Stimulated activated CD8-positive, alpha-beta memory T cell treated with anti-CD3 and anti-CD28 coated beads, Interleukin-12 subunit alpha, Interleukin-12 subunit beta, amount 100 ng/mL, for 24 hours (primary cell): ENCODE measurements around the gene SEMA3E.

Experiments
- DNase-seq: peaks from one replicate; pipeline ENCODE4 v3.0.0-alpha.2; 2020; ENCODE audit errors: extremely low read depth

Gene SEMA3E

GRCh38 chr7:83640731-83641537, 8.0 kb downstream of the SEMA3E start:
- no peak for DNase-seq

- DNase-seq = no peak
Observed at GRCh38 chr7:83640240-83640639, 8.7 kb downstream of the SEMA3E start.

- DNase-seq = no peak
Observed at GRCh38 chr7:83633516-83633915, 15.4 kb downstream of the SEMA3E start.

DNA sequence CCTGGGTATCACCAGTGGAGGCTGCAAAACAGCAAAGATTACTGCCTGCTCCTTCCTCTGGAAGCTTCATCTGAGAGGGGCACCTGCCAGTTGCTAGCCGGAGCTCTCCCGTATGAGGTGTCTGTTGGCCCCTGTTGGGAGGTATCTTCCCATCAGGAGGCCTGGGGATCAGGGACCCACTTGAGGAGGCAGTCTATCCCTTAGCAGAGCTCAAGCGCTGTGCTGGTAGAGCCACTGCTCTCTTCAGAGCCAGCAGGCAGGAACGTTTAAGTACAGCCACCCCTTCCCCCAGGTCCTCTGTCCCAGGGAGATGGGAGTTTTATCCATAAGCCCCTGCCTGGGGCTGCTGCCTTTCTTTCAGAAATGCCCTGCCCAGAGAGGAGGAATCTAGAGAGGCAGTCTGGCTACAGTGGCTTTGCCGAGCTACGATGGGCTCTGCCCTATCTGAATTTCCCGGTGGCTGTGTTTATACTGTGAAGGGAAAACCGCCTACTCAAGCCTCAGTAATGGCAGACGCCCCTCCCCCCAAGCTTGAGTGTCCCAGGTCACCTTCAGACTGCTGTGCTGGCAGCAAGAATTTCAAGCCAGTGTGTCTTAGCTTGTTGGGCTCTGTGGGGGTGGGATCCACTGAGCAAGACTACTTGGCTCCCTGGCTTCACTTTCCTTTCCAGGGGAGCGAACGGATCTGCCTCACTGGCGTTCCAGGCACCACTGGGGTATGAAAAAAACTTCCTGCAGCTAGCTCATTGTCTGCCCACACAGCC, 19.6 kb downstream of the SEMA3E start:
- no peak for DNase-seq

DNA sequence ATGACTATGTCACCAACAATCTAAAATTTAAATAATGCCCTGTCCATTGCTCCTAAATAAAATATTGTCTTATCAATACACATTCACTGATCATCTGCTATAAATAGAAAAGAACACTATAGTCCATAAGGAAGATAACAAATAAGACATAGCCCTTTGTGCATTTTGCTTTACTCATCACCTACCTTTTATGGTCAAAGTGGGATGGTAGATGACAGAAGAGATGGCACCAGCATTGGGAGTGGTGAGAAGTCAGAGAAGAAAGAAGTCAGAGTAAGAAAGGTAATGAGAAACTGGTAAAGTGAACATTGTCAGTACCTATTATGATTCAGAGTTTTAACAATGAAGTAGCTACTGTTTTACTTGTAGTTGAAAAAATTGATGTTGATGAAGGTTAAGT, 31.1 kb downstream of the SEMA3E start:
- DNase-seq = no peak

DNA sequence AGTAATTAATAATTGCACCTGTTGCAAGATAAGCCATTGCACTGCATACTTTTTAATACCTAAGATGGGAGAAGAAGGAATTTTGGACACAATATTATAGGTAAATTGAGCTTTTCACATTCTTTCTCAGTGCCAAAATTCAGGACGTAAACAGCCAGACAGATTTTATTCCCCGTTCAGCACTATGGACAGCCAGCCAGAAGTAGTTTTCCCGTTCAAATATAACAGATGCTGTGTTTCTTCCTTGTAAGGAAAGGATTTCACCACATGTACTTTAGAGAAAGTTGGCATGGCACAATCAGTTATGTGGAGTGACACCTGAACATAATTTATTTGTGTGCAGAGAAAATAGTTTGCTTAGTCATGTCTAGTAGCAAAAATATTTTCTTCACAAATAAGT, 34.8 kb downstream of the SEMA3E start:
- DNase-seq = no peak

DNA sequence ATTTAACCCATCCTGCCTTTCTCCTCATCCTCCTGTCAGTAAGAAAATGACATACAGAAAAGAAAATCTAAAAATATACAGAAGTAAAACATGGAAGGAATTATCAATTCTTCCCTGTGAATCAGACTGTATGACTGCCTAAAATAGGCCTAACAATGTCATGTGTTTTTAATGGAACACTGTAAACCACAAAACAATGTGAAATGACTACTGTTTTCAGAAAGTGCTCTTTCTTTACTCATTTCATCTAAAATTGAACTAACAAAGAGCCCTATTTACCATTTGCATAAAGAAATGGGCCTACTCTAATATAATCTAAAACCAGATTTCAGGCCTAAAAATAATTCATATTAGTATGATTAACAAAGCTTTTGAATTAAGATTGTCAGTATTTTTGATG, 35.7 kb downstream of the SEMA3E start:
- no peak for DNase-seq

GRCh38 chr7:83611776-83612175, 37.2 kb downstream of the SEMA3E start:
- DNase-seq = no peak

DNA sequence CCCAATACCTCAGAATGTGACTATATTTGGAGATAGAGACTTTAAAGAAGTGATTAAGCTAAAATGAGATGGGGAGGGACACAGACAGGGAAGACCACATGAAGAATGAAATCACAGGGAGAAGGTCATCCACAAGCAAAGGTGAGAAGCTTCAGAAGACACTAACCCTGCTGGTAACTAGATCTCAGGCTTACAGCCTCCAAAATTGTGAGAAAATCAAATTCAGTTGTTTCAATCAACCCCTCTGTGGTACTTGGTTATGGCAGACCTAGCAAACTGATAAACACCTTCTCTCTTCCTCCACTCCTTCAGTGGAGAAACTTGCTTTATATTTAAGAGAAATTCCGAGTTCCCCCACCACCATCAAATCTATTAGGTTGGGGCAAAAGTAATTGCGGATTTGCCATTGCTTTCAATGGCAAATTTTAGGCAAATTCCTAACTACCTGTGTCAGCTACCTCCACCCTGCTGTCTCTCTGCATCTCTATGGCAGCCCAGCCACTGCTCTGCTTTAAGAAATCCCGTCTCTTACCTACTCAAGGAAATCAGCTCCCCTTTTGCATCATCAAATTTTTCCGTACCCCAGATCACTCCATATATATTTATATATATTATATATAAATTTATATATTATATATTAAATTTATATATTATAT, 38.2 kb downstream of the SEMA3E start:
- DNase-seq = no peak

- DNase-seq = no peak
Observed at GRCh38 chr7:83608716-83609115, 40.2 kb downstream of the SEMA3E start.

DNA sequence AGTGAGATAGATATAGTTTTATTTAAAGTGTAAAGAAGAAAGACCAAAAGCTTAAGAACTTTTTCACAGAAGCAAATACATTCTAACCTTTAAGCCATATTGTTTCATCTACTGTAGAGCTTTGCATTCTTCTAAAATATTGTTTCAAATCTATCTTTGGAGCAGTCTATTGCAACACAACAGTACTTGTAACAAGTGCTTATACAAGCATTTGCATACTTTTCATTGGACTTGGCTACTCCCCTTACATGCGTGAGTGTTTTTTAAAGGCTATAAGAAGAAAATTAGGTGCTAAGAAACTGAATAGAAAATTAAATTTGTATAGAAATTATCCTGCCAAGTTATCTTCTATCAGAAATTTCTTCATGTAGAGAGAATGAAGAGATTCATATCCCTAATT, 45.3 kb downstream of the SEMA3E start:
- no peak for DNase-seq

GRCh38 chr7:83599131-83599530, 49.8 kb downstream of the SEMA3E start:
- no peak for DNase-seq

DNA sequence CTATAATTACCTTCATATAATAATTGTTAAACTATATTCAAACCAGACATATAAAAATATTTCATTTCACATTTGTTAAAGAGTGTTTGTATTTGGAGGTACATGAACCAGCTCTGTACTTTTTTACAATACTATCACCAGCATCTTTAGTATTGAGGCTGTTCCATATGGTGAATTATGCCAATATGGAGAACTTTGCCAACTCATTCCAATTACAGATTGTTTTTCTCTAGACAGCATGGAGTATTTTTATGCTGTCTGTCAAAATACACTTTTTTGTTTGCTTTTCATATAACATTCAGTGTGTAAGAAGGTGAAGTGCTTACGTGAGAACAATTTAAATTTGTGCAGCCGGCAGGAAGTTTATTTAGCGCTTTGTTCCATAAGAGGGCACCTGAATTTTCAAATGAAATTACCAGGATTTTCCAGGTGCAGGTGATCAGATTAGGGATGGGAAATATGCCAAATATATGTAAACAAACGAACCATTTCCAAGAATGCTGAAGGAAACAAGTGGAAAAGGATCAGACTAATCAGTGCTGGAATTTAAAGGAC, 54.9 kb downstream of the SEMA3E start:
- no peak for DNase-seq

DNA sequence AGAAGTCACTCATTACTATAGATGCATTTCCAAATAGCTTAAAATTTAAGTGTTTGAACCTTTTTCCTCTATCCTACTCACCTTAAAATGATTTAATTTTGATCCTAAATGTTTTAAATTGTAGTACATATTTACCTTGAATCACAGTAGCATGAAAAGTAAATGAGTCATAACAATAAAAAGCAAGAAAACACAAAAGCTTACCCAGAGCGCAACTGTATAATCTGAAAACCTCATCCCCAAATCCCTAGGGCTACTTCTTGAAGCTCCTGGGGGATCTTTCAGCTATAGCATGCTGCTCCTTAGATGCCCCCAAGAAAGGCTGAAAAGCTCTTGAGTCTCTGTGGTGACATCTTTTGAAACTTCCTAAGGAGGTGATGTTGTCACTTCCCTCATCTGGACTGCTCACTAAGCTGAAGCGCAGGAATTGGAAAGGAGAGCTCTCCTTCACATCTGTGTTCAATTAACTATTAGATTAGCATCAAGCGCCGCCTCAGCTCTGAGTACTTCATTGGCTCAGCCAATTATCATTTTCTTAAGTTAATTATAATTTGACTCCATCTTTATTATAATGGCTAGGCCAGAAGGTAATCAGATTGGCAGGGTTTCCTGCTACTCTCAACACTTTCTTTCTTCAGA, 60.2 kb downstream of the SEMA3E start:
- no peak for DNase-seq

DNA sequence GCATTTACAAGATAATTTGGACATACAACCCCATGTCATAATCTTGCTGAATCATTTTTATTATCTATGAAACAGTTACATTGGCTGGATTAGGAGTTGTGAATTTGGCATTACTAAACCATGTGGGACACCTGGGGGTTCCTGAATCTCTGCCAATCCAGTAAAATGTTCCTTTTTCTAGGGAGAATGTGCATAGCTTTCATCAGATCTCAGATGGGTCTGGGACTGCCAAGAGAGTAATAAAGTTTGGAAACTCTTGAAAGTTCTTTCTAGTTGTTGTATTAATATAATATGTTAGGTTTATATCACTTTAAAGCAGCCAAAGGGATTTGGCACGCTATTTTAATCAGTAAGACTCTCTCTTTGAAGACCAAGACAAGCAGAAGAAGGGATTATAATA, 62.7 kb downstream of the SEMA3E start:
- no peak for DNase-seq

- no peak for DNase-seq
Observed at GRCh38 chr7:83581667-83582435, 67.1 kb downstream of the SEMA3E start.

- DNase-seq = no peak
Observed at GRCh38 chr7:83579740-83580139, 69.2 kb downstream of the SEMA3E start.

DNA sequence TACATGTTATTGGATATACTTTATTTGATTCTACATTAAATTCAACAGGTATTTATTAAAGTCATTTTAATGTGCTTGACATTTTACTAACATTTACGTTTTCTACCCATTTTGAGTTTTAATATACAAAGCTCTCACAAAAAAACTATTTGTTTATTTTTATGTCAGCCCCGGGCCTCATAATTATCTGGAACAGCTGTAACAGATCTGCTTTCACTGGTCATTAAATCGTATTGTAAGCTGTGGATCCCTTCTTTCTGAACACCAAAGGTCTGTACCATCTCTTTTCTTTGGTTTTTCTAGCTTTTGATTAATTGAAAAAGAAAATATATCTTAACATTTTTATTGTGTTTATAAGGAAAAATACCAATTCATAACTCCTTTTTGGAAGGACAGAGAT, 73.5 kb downstream of the SEMA3E start:
- DNase-seq = no peak

- DNase-seq = no peak
Observed at GRCh38 chr7:83574616-83575015, 74.3 kb downstream of the SEMA3E start.

DNA sequence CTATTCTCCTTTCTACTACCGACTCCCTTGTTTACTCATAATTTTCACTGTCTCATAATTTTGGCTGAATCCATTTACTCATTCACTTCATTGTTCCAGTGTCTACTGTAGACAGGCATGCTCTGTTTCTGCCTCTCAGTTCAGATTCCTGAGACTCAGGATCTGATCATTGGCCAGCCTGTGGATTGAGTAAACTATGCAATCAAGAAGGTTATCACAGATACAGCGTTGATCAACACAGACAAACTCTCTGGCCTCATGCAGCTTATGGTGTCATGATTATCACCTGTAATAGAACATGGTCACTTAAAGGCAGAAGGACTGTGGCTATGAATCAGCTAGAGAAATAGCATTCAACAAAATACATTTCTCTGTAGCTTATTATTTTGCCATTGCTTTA, 86.0 kb downstream of the SEMA3E start:
- no peak for DNase-seq

GRCh38 chr7:83562289-83562688, 86.7 kb downstream of the SEMA3E start:
- no peak for DNase-seq
